ENCODE results near the gene SAP130. TPM values are rescaled to one million over a fixed set of nuclear protein-coding genes. Genes with fewer than 3 reads are reported as not detected.

SAP130 gene
- total RNA-seq, 1 donor from 2014 or later: 39.4 TPM

DNA sequence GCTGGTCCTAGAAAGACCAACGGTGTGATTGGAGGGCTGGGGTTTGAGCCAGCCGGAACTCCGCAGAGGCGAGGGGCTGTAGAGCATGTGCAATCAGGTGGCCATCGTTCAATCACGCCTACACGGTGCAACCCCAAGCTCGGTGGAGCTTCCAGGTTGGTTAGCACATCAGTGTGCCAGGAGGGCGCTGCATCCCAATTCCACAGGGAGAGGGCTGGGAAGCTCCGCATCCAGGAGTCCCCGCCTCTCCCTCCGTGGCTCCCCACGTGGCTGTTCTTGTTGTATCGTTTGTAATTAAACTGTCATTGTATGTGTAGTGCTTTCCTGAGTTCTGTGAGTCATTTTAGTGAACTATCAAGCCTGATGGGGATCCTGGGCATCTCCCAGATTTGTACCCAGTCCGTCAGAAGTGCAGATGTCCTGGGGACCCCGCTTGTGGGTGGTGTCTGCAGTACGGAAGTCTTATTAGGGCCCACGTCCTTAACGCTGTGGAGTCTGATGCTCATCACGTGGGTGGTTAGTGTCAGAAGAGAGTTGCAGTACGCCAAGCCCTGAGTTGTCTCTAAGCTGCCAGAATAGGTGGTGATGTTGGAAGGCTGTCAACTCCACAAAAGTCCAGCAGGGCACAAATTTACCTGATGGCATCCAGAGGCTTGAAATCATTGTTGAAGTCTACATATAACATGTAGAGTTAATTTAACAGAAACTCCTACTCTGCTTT, 121.5 kb downstream of the SAP130 start:
- Mint-ChIP-seq H3K36me3 (ENCODE audit: low read depth, unreplicated experiment) (no peaks in the 10 kb centered on the region), H3K4me1 (ENCODE audit: unreplicated experiment) (no peaks in the 10 kb centered on the region), H3K27me3 (ENCODE audit: unreplicated experiment) (peaks cover 2% of the 10 kb centered on the region), H3K4me3 (ENCODE audit: unreplicated experiment) (no peak overlapping the region), H3K9me3 (ENCODE audit: unreplicated experiment) (no peaks in the 10 kb centered on the region), H3K27ac (ENCODE audit: unreplicated experiment) (no peak overlapping the region)
- no peak for DNase-seq (ENCODE audit: low spot score)
- no peak for TF ChIP-seq CTCF (IDR thresholded peaks at IDR 0.05; ENCODE audit: unreplicated experiment)

DNA sequence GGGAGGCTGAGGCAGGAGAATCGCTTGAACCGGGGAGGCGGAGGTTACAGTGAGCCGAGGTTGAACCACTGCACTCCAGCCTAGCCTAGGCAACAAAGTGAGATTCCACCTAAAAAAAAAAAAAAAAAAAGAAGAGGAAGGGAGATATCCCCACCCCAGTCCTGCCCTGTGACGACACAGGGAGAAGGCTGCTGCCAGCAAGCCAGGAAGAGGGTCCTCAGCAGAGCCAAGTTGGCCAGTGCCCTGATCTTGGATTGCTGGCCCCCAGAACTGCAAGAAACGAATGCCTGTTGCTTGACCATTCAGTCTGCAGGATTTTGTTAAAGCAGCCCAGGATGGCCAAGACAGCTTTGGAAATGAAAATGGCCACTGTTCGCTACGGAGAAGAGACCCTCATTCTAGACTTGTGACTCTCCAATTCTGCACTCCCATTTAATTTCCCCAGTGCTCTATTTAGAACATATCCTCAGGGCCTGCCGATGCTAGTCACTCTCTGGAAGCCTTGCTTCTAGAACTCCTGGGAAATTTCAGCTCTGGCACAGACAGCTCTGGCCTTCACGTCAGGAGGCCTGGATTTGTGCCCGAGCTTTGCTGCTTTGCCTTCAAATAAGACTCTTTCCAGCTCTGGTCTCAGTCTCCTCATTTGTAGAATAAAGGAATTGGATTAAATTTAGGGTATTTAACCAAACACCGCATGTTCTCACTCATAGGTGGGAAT, 126.4 kb downstream of the SAP130 start:
- Mint-ChIP-seq H3K9me3 (ENCODE audit: unreplicated experiment) (no peaks in the 10 kb centered on the region), H3K4me1 (ENCODE audit: unreplicated experiment) (peaks cover 6% of the 10 kb centered on the region), H3K4me3 (ENCODE audit: unreplicated experiment) (no peak overlapping the region), H3K36me3 (ENCODE audit: low read depth, unreplicated experiment) (no peaks in the 10 kb centered on the region), H3K27ac (ENCODE audit: unreplicated experiment) (no peak overlapping the region), H3K27me3 (ENCODE audit: unreplicated experiment) (peaks cover 2% of the 10 kb centered on the region)
- DNase-seq (ENCODE audit: low spot score): no peak
- TF ChIP-seq CTCF (IDR thresholded peaks at IDR 0.05; ENCODE audit: unreplicated experiment): no peak

- Mint-ChIP-seq H3K4me1 (ENCODE audit: unreplicated experiment) (peaks cover 6% of the 10 kb centered on the region), H3K4me3 (ENCODE audit: unreplicated experiment) (no peak overlapping the region), H3K9me3 (ENCODE audit: unreplicated experiment) (no peaks in the 10 kb centered on the region), H3K36me3 (ENCODE audit: low read depth, unreplicated experiment) (no peaks in the 10 kb centered on the region), H3K27me3 (ENCODE audit: unreplicated experiment) (no peaks in the 10 kb centered on the region), H3K27ac (ENCODE audit: unreplicated experiment) (no peak overlapping the region)
- TF ChIP-seq CTCF (IDR thresholded peaks at IDR 0.05; ENCODE audit: unreplicated experiment): no peak
- DNase-seq (ENCODE audit: low spot score): no peak
Measured at GRCh38 chr2:127897531-127898211, 130.2 kb downstream of the SAP130 start.

DNA sequence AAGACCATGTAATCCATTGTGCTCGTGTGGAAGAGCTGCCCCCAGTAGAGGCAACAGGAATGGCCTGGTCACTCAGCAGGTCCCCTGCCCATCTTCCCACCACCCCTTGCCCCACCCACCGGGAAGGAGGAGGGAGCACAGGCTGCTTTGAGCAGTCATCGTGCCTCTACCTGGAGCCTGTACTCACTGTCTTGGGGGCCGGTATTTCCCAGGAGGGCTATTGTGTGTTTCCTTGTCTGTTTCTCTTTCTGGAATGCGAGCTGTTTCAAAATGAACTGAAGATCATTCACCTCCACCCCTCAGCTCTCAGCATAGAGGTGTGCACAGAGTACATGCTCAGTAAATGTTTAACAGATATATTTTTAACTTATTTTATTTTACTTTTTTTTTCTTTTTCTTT, 134.4 kb downstream of the SAP130 start:
- peaks cover 6% of the 10 kb centered on the region for H3K4me1 Mint-ChIP-seq (ENCODE audit: unreplicated experiment)
- no peak overlapping the region for H3K27ac Mint-ChIP-seq (ENCODE audit: unreplicated experiment)
- no peaks in the 10 kb centered on the region for H3K36me3 Mint-ChIP-seq (ENCODE audit: low read depth, unreplicated experiment)

More for the DNA sequence above, 134.4 kb downstream of the SAP130 start:
- Mint-ChIP-seq H3K27me3 (ENCODE audit: unreplicated experiment) (peaks cover 3% of the 10 kb centered on the region), H3K4me3 (ENCODE audit: unreplicated experiment) (no peak overlapping the region), H3K9me3 (ENCODE audit: unreplicated experiment) (no peaks in the 10 kb centered on the region)
- TF ChIP-seq CTCF (IDR thresholded peaks at IDR 0.05; ENCODE audit: unreplicated experiment): no peak
- no peak for DNase-seq (ENCODE audit: low spot score)
